DMS114 treated with DMSO at 0.1 percent for 48 hours (cell line): ENCODE results near the gene RASGRF2.
"Not testable (repeated sequence)": the region's sequence is repeated elsewhere in the genome, so short reads cannot be mapped to it uniquely, and the experiment has no call there.

Experiments
- DNase-seq: peaks from one replicate; lab custom pipeline; 2025; ENCODE audit not compliant: unreplicated experiment; lab: John Stamatoyannopoulos, UW

Gene RASGRF2

DNA sequence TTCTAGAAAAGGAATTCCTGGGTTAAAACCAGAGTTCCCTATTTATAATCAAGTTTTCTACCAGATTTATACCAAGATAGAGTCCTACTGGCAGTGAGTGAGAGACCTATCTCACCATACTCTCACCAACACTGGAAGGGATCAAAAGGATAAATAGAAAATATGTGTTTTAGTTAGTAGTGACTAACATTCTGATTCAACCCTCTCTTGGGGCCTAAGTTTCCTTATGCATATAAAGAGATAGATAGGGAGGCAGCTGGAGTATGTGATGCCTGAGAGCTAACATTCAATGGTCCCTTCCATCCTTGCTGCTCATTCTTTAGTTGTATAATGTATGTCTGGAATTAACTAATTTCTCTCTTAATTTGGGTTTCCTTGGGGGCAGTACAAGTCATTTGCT is 304.9 kb downstream of the RASGRF2 start:
- no peak for DNase-seq

DNA sequence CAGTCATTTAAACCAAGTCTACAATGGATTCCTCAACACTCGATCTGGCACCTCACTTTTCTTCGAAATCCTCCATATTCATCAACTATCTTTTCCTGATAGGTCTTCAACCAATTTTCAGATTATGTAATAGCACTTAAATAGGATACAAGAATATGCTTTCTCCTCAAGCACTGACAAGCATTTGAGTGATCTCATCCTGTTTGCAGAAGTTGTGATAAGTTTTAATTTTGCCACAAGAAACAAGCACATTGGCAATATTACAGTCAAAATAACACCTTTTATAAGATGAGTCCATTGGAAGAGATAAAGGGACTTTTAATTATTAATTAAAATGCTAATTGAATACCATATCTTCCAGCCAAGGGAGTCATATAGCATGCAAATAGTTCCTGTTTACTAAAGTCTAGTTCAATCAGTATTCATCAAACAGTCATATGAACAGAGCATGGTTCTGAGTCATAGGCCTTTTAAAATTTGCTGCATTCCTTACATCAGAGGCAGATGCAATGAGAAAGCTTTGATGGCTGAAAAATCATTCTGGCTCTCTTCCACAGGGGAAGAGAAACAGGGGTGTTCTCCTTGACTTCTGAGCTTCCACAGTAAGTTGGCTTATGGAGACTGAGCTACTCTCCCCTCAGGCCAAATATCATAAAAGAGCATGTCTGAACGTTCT is 308.5 kb downstream of the RASGRF2 start:
- DNase-seq, result no peak

DNA sequence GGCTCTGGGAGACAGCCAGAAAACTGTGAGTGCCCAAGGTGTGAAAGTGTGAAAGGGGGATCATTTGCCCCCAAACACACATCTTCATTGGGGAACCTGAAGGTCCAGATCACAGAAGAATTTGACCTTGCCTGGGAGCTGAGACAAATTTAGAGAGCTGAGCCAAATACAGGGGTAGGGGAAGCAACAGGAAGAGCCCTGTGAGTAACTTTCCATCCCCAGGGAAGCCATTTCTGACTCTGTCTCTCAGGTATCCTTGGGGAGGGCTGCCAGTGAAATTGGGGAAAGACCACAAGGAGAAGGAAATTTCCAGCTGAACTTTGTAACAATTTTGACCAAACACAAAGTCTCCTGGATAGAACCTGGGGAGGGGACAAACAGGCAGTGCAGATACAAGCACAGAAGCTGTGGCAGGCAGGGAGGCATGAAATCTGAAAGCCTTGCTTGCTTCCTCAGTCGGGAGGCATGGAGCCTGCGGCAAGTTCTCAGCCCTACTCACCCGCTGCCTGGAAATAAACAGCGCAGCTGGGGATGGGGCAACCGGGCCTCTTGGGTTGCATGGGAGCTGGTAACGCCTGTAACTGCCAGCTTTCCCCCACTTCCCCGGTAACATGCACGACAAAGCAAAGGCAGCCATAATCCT is 309.7 kb downstream of the RASGRF2 start:
- DNase-seq, result no peak

DNA sequence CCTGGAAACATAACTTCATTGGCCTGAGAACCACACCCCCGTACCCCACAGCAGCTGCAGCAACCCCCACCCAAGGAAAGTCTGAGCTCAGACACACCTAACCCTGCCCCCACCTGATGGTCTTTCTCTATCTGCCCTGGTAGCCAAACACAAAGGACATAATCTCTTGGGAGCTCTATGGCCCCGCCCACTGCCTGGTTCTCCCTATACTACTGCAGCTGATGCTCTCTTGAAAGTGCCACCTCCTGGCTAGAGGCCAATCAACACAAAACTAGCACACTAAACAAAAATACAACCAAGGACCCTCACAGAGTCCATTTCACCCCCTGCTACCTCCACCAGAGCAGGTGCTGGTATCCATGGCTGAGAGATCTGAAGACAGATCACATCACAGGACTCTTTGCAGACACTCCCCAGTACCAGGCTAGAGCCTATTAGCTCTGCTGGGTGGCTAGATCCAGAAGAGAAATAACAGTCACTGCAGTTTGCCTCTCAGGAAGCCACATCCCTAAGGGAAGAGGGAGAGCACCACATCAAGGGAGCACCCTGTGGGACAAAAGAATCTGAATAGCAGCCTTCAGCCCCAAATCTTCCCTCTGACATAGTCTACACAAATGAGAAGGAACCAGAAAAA is 310.3 kb downstream of the RASGRF2 start:
- DNase-seq, result not testable (repeated sequence)
